Thymus (tissue), 11 donors: ENCODE results near the gene CEBPB. TPM values are rescaled to one million over a fixed set of nuclear protein-coding genes. Genes with fewer than 3 reads are reported as not detected.
"Not testable (repeated sequence)": the region's sequence is repeated elsewhere in the genome, so short reads cannot be mapped to it uniquely, and the experiment has no call there.

Experiments
- DNase-seq, 9 donors: peaks; one replicate each; pipeline ENCODE4 v3.0.0-alpha.2; 2013; ENCODE audit warnings: low spot score in 9 of 9, low read depth in 6 of 9, missing footprints in 1 of 9
- H3K27ac ChIP-seq, 2 donors: one replicate each; pipeline ENCODE4 v1.5.1; 2013; ENCODE audit warnings: control low read depth in 1 of 2, low read depth in 1 of 2, low read length in 1 of 2, mild to moderate bottlenecking in 1 of 2, moderate library complexity in 1 of 2
- H3K27me3 ChIP-seq, 2 donors: one replicate each; pipeline ENCODE4 v1.5.1; 2013; ENCODE audit warnings: low read length in 1 of 2; ENCODE audit not compliant: control insufficient read depth in 2 of 2, insufficient read depth in 1 of 2
- H3K36me3 ChIP-seq, 2 donors: one replicate each; pipeline ENCODE4 v1.5.1; 2013; ENCODE audit warnings: low read length in 1 of 2, mild to moderate bottlenecking in 1 of 2, moderate library complexity in 1 of 2; ENCODE audit not compliant: control insufficient read depth in 2 of 2, insufficient read depth in 2 of 2
- H3K4me1 ChIP-seq, 2 donors: one replicate each; pipeline ENCODE4 v1.5.1; 2013; ENCODE audit warnings: low read length in 2 of 2; ENCODE audit not compliant: control insufficient read depth in 2 of 2, insufficient read depth in 2 of 2
- H3K4me3 ChIP-seq, 2 donors: one replicate each; pipeline ENCODE4 v1.5.1; 2013; ENCODE audit warnings: low read length in 2 of 2, control low read depth in 1 of 2, mild to moderate bottlenecking in 1 of 2
- H3K9me3 ChIP-seq, 2 donors: one replicate each; pipeline ENCODE4 v1.5.1; 2013; ENCODE audit warnings: low read length in 1 of 2, mild to moderate bottlenecking in 1 of 2; ENCODE audit not compliant: control insufficient read depth in 2 of 2, insufficient read depth in 1 of 2
- WGBS: extraction: QIAGEN DNeasy Blood & Tissue Kit; methylation state at CpG from one replicate; pipeline ENCODE4 v1.1.7; 2013; 5-methylcytosine and 5-hydroxymethylcytosine counted together
- polyA plus RNA-seq: library from polyadenylated mRNA; stranded (reverse); fragments of 200-250 nt; gene quantifications from one replicate; pipeline ENCODE4 v1.2.3, GENCODE V29; 2013
- total RNA-seq: library from RNA; stranded (reverse); fragments of 120-200 nt; gene quantifications from one replicate; pipeline ENCODE4 v1.2.4, GENCODE V29; 2013
- donor health status: healthy.

The CEBPB gene
- total and polyA plus RNA-seq, 2 donors, result 9.2 to 42.9 TPM

GRCh38 chr20:50146732-50147662 lies 43.6 kb upstream of the CEBPB start:
- WGBS, result 32% methylated on average over 17 of the region's 17 CpGs
- Histone ChIP-seq H3K9me3 (no peaks in the 10 kb centered on the region), H3K27ac (peak overlapping the region; percentile 79 to 94), H3K4me3 (peak overlapping the region; percentile 28 to 34), H3K4me1 (peaks cover 17 to 35% of the 10 kb centered on the region in 2 donors), H3K27me3 (no peaks in the 10 kb centered on the region), H3K36me3 (peaks cover 35 to 39% of the 10 kb centered on the region in 2 donors)
- DNase-seq, result peak; percentile 43 to 90 (median 68)

- no peak for DNase-seq
- H3K27ac ChIP-seq, result no peak overlapping the region
- no peaks in the 10 kb centered on the region for H3K9me3 ChIP-seq
- H3K4me1 ChIP-seq, result peaks cover 32 to 50% of the 10 kb centered on the region in 2 donors
- H3K36me3 ChIP-seq, result peaks cover 18 to 23% of the 10 kb centered on the region in 2 donors
- no peaks in the 10 kb centered on the region for H3K27me3 ChIP-seq
- no peak overlapping the region for H3K4me3 ChIP-seq
- WGBS, result 95% methylated on average over 16 of the region's 16 CpGs
Observed at GRCh38 chr20:50149481-50150254, 41.0 kb upstream of the CEBPB start.

GRCh38 chr20:50151034-50151743 lies 39.4 kb upstream of the CEBPB start:
- peaks cover 26 to 43% of the 10 kb centered on the region in 2 donors for H3K4me1 ChIP-seq
- 86% methylated on average over 10 of the region's 10 CpGs for WGBS

GRCh38 chr20:50152394-50153152 lies 38.1 kb upstream of the CEBPB start:
- Histone ChIP-seq H3K4me1 (peaks cover 16 to 29% of the 10 kb centered on the region in 2 donors), H3K36me3 (peaks cover 18% of the 10 kb centered on the region in 2 donors), H3K9me3 (no peaks in the 10 kb centered on the region), H3K27ac (peak overlapping the region; percentile 50 to 85), H3K27me3 (no peaks in the 10 kb centered on the region), H3K4me3 (peak overlapping the region; percentile 75 to 92)
- peak in 1 of 9 donors; percentile 15 for DNase-seq
- WGBS, result 59% methylated on average over 4 of the region's 4 CpGs

More at GRCh38 chr20:50151034-50151743, 39.4 kb upstream of the CEBPB start:
- Histone ChIP-seq H3K36me3 (peaks cover 18 to 21% of the 10 kb centered on the region in 2 donors), H3K4me3 (no peak overlapping the region), H3K27ac (peak overlapping the region in 1 of 2 donors; percentile 43), H3K27me3 (no peaks in the 10 kb centered on the region), H3K9me3 (no peaks in the 10 kb centered on the region)
- DNase-seq, result no peak

- under 1% methylated on average over 18 of the region's 18 CpGs for WGBS
- no peak for DNase-seq
- Histone ChIP-seq H3K36me3 (peaks cover 16 to 17% of the 10 kb centered on the region in 2 donors), H3K4me1 (peaks cover 16 to 27% of the 10 kb centered on the region in 2 donors), H3K9me3 (no peaks in the 10 kb centered on the region), H3K27ac (peak overlapping the region; percentile 50 to 85), H3K27me3 (no peaks in the 10 kb centered on the region), H3K4me3 (peak overlapping the region; percentile 75 to 92)
Observed at GRCh38 chr20:50153153-50153499, 37.5 kb upstream of the CEBPB start.

GRCh38 chr20:50153500-50154377 lies 36.9 kb upstream of the CEBPB start, which contains the start of gene PEDS1:
Gene PEDS1 (minus strand): TSS chr20:50153723. CDS start chr20:50153637, 86 bp downstream.
- Histone ChIP-seq H3K9me3 (no peaks in the 10 kb centered on the region), H3K4me1 (peaks cover 16 to 27% of the 10 kb centered on the region in 2 donors), H3K27ac (peak within 1 kb of the TSS; percentile 68 to 90), H3K27me3 (no peaks in the 10 kb centered on the region), H3K36me3 (peaks cover 10 to 11% of the 10 kb centered on the region in 2 donors), H3K4me3 (peak within 1 kb of the TSS; percentile 75 to 92)
- 4% methylated on average over 99 of the region's 99 CpGs for WGBS
- DNase-seq, result peak; percentile 55 to 89 (median 76)

GRCh38 chr20:50161494-50161893 lies 29.1 kb upstream of the CEBPB start:
- H3K27me3 ChIP-seq, H3K27ac ChIP-seq, H3K4me3 ChIP-seq, H3K4me1 ChIP-seq, H3K36me3 ChIP-seq, H3K9me3 ChIP-seq, DNase-seq: not testable (repeated sequence)
- WGBS, result 83% methylated on average over 7 of the region's 7 CpGs
